Mammary epithelial cell (primary cell): ENCODE measurements around the gene C1orf21.

Experiments used
- EZH2 ChIP-seq: IDR thresholded peaks from 2 replicates; pipeline ENCODE4 v1.6.1; 2012; ENCODE audit warnings: low read length, inconsistent platforms, borderline replicate concordance
- TF ChIP-seq, protein P1 (sequence below), 2 donors: IDR thresholded peaks in 1 of 2; conservative IDR thresholded peaks in 1 of 2; 2 replicates each; pipeline ENCODE4 v1.5.1; 2011 to 2012; ENCODE audit warnings: inconsistent platforms in 2 of 2, low read length in 2 of 2, mild to moderate bottlenecking in 2 of 2, control low read depth in 1 of 2, low read depth in 1 of 2; ENCODE audit not compliant: insufficient read depth in 1 of 2; ENCODE audit errors: extremely low read depth in 1 of 2

DNA sequence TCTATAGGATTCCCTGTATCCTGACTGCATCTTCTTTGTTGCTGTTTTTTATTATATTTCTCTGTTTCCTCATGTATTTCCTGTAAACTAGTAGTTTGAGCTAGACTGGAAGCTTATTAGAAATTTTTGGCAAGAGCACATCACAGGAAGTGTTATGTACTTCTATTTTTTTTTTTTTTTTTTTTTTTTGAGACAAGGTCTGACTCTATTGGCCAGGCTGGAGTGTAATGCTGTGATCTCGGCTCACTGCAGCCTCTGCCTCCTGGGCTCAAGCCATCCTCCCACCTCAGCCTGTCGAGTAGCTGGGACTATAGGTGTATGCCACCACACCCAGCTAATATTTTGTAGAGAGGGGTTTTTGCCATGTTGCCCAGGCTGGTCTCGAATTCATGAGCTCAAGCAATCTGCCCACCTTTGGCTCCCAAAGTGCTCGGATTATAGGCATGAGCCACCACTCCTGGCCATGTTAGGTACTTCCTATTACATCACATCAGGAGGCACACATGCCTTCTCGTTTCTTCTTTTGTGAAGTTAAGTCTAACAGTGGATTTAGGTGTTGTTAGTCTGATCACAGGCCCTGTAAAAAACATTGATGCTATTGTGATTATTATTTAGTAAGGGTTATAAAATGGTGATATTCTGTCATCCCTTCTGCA, 12.5 kb downstream of the C1orf21 start:
- TF ChIP-seq, protein P1, sequence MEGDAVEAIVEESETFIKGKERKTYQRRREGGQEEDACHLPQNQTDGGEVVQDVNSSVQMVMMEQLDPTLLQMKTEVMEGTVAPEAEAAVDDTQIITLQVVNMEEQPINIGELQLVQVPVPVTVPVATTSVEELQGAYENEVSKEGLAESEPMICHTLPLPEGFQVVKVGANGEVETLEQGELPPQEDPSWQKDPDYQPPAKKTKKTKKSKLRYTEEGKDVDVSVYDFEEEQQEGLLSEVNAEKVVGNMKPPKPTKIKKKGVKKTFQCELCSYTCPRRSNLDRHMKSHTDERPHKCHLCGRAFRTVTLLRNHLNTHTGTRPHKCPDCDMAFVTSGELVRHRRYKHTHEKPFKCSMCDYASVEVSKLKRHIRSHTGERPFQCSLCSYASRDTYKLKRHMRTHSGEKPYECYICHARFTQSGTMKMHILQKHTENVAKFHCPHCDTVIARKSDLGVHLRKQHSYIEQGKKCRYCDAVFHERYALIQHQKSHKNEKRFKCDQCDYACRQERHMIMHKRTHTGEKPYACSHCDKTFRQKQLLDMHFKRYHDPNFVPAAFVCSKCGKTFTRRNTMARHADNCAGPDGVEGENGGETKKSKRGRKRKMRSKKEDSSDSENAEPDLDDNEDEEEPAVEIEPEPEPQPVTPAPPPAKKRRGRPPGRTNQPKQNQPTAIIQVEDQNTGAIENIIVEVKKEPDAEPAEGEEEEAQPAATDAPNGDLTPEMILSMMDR (conservative IDR thresholded peaks at IDR 0.05 in 1 of 2, IDR thresholded peaks at IDR 0.05 in 1 of 2; ENCODE audit: extremely low read depth in 1 of 2, insufficient read depth in 1 of 2, low read depth in 1 of 2, low read length in 2 of 2), result no peak
- no peak for TF ChIP-seq EZH2
